Measurements from ENCODE around the gene CGB8. TPM values are rescaled to one million over a fixed set of nuclear protein-coding genes. Genes with fewer than 3 reads are reported as not detected.
"Not testable (repeated sequence)": the region's sequence is repeated elsewhere in the genome, so short reads cannot be mapped to it uniquely, and the experiment has no call there.

CGB8 gene
- not detected in 2 replicates for total RNA-seq (2014; rRNA removed; shearing (Covaris generic))

- not testable (repeated sequence) for DNase-seq (ENCODE audit: low read depth)
Measured at GRCh38 chr19:49049011-49049410, at the start of gene CGB8. Gene CGB8 (minus strand): TSS chr19:49049111. CDS start chr19:49048739, 372 bp downstream.

GRCh38 chr19:49097453-49098288 is 48.8 kb upstream of the CGB8 start:
- DNase-seq (ENCODE audit: low read depth): peak; percentile 79

- DNase-seq (ENCODE audit: low read depth): no peak
Measured at GRCh38 chr19:49094505-49095482, 45.9 kb upstream of the CGB8 start.

GRCh38 chr19:49092686-49093085 is 43.8 kb upstream of the CGB8 start:
- no peak for DNase-seq (ENCODE audit: low read depth)

GRCh38 chr19:49091391-49092038 is 42.6 kb upstream of the CGB8 start:
- DNase-seq (ENCODE audit: low read depth): no peak

- DNase-seq (ENCODE audit: low read depth): no peak
Measured at GRCh38 chr19:49086296-49086695, 37.4 kb upstream of the CGB8 start.

- no peak for DNase-seq (ENCODE audit: low read depth)
Measured at GRCh38 chr19:49085868-49086232, 36.9 kb upstream of the CGB8 start.

- peak; percentile 99 for DNase-seq (ENCODE audit: low read depth)
Measured at GRCh38 chr19:49085020-49085867, 36.3 kb upstream of the CGB8 start, which contains the start of gene SNRNP70. Gene SNRNP70 (plus strand): TSS chr19:49085451. CDS start chr19:49086415, 964 bp downstream.

GRCh38 chr19:49084206-49085019 is 35.5 kb upstream of the CGB8 start:
- DNase-seq (ENCODE audit: low read depth): no peak

GRCh38 chr19:49081273-49081672 is 32.4 kb upstream of the CGB8 start:
- no peak for DNase-seq (ENCODE audit: low read depth)

GRCh38 chr19:49080392-49080791 is 31.5 kb upstream of the CGB8 start:
- no peak for DNase-seq (ENCODE audit: low read depth)

- peak; percentile 74 for DNase-seq (ENCODE audit: low read depth)
Measured at GRCh38 chr19:49074869-49075268, 26.0 kb upstream of the CGB8 start.

GRCh38 chr19:49073514-49074378 is 24.8 kb upstream of the CGB8 start:
- peak; percentile 40 for DNase-seq (ENCODE audit: low read depth)

- no peak for DNase-seq (ENCODE audit: low read depth)
Measured at GRCh38 chr19:49071860-49072547, 23.1 kb upstream of the CGB8 start.

GRCh38 chr19:49070416-49070815 is 21.5 kb upstream of the CGB8 start:
- no peak for DNase-seq (ENCODE audit: low read depth)

GRCh38 chr19:49069026-49069425 is 20.1 kb upstream of the CGB8 start:
- DNase-seq (ENCODE audit: low read depth): no peak

- DNase-seq (ENCODE audit: low read depth): no peak
Measured at GRCh38 chr19:49067554-49067953, 18.6 kb upstream of the CGB8 start.

- DNase-seq (ENCODE audit: low read depth): no peak
Measured at GRCh38 chr19:49065905-49066512, 17.1 kb upstream of the CGB8 start.

All from RPMI7951 (cell line).